CD4-positive, alpha-beta T cell (primary cell): Measurements from ENCODE around the gene CIPC. TPM values are rescaled to one million over a fixed set of nuclear protein-coding genes. Genes with fewer than 3 reads are reported as not detected.

Experiments
- ATAC-seq: fragments of 200-7000 bp; cut with Tn5 transposase; one replicate; pipeline ENCODE4 v1.10.0; 2022; ENCODE audit warnings: mild to moderate bottlenecking; ENCODE audit not compliant: poor library complexity
- CTCF ChIA-PET: fragments of 350-600 bp; sonication (Branson Sonifier 250); formaldehyde crosslinking; loops from one replicate; lab custom pipeline; 2021; ENCODE audit warnings: antibody characterized with exemption, inconsistent platforms; lab: Charles Lee
- POLR2A ChIA-PET: fragments of 350-600 bp; sonication (Branson Sonifier 250); formaldehyde crosslinking; loops from one replicate; lab custom pipeline; 2021; ENCODE audit warnings: antibody characterized with exemption, inconsistent platforms; lab: Charles Lee
- DNase-seq, 14 experiments: peaks; one replicate each; pipeline ENCODE4 v3.0.0-alpha.2; 2013 to 2020; ENCODE audit warnings: mixed read lengths in 2 of 14
- H3K27ac ChIP-seq, 2 donors: one replicate each; pipeline versions ENCODE4 v1.5.1 to v1.7.0; 2013; ENCODE audit warnings: low read length in 2 of 2, low read depth in 1 of 2, mild to moderate bottlenecking in 1 of 2
- H3K27me3 ChIP-seq, 2 experiments: 1 replicate in 1 of 2; 2 replicates in 1 of 2; pipeline versions ENCODE4 v1.6.1 to v1.7.0; 2013; ENCODE audit warnings: low read length in 2 of 2, control low read depth in 1 of 2, mild to moderate bottlenecking in 1 of 2, moderate library complexity in 1 of 2; ENCODE audit not compliant: insufficient read depth in 2 of 2, control insufficient read depth in 1 of 2
- H3K36me3 ChIP-seq: one replicate; pipeline ENCODE4 v1.6.1; 2013; ENCODE audit warnings: low read length, control low read depth; ENCODE audit not compliant: insufficient read depth
- H3K4me1 ChIP-seq: one replicate; pipeline ENCODE4 v1.6.1; 2013; ENCODE audit warnings: low read length, control low read depth; ENCODE audit not compliant: insufficient read depth
- H3K4me3 ChIP-seq: one replicate; pipeline ENCODE4 v1.5.1; 2013; ENCODE audit warnings: mild to moderate bottlenecking, low read length, moderate library complexity
- H3K9me3 ChIP-seq, 2 experiments: 1 replicate in 1 of 2; 2 replicates in 1 of 2; pipeline versions ENCODE4 v1.6.1 to v1.7.0; 2013; ENCODE audit warnings: low read length in 2 of 2, mild to moderate bottlenecking in 2 of 2, control low read depth in 1 of 2, moderate library complexity in 1 of 2; ENCODE audit not compliant: control insufficient read depth in 1 of 2, insufficient read depth in 1 of 2
- H3K27ac Mint-ChIP-seq: one replicate; pipeline ENCODE4 v1.8.0; 2020; ENCODE audit warnings: mixed read lengths
- H3K27me3 Mint-ChIP-seq: one replicate; pipeline ENCODE4 v1.8.0; 2021; ENCODE audit warnings: mixed read lengths
- H3K36me3 Mint-ChIP-seq: one replicate; pipeline ENCODE4 v1.8.0; 2021; ENCODE audit warnings: low read depth, mixed read lengths
- H3K4me1 Mint-ChIP-seq: one replicate; pipeline ENCODE4 v1.8.0; 2021; ENCODE audit warnings: low read depth, mixed read lengths
- H3K4me3 Mint-ChIP-seq: one replicate; pipeline ENCODE4 v1.8.0; 2020; ENCODE audit warnings: mild to moderate bottlenecking, mixed read lengths
- H3K9me3 Mint-ChIP-seq: one replicate; pipeline ENCODE4 v1.8.0; 2020; ENCODE audit warnings: mixed read lengths
- CTCF ChIP-seq: fragments of 200-600 bp; IDR thresholded peaks from one replicate; pipeline ENCODE4 v1.8.0; 2022; ENCODE audit warnings: antibody characterized with exemption, mild to moderate bottlenecking
- intact Hi-C, 2 experiments: fragments of 100-400 bp; cut with DNase I in 1 of 2; cut with micrococcal nuclease in 1 of 2; formaldehyde crosslinking; loops; one replicate each; pipeline versions ENCODE4 v1.15.1 to v1.9.0; 2023 to 2025; cut with DNase I, micrococcal nuclease
- total RNA-seq, 174 experiments: library from RNA in 2 of 174; stranded (reverse) in 2 of 174; gene quantifications; one replicate each; pipeline ENCODE4 v1.2.3 and lab custom pipeline; 2021 to 2026

CIPC gene
- total RNA-seq, 2 experiments from 2014 or later, result 8.2 to 10.7 TPM

- Histone ChIP-seq H3K4me3 (no peak overlapping the region), H3K36me3 (no peaks in the 10 kb centered on the region), H3K27me3 (peaks cover 26 to 36% of the 10 kb centered on the region in 2 experiments), H3K9me3 (peaks cover 0 to 14% of the 10 kb centered on the region in 2 experiments), H3K27ac (no peak overlapping the region), H3K4me1 (peaks cover 24% of the 10 kb centered on the region)
- TF ChIP-seq CTCF, result no peak
- CTCF ChIA-PET, result no interaction called here
- DNase-seq (no peak), ATAC-seq (no peak)
- intact Hi-C loops, result loop anchor here in 1 of 2 experiments (5.0 kb wide), 1 partner anchor 36 kb away; no protein-coding TSS in a partner anchor
- H3K27ac Mint-ChIP-seq, result no peak overlapping the region
- H3K4me3 Mint-ChIP-seq, result no peak overlapping the region
- H3K4me1 Mint-ChIP-seq, result peaks cover 22% of the 10 kb centered on the region
- H3K9me3 Mint-ChIP-seq, result no peaks in the 10 kb centered on the region
- peaks cover 73% of the 10 kb centered on the region for H3K27me3 Mint-ChIP-seq
- H3K36me3 Mint-ChIP-seq, result no peaks in the 10 kb centered on the region
- POLR2A ChIA-PET, result no interaction called here
Observed at GRCh38 chr14:77128414-77128891, 30.4 kb downstream of the CIPC start.

- H3K27ac Mint-ChIP-seq, result no peak overlapping the region
- H3K4me3 Mint-ChIP-seq, result no peak overlapping the region
- peaks cover 0 to 15% of the 10 kb centered on the region in 2 experiments for H3K9me3 ChIP-seq
- H3K36me3 ChIP-seq, result no peaks in the 10 kb centered on the region
- no peak for TF ChIP-seq CTCF
- peaks cover 38 to 52% of the 10 kb centered on the region in 2 experiments for H3K27me3 ChIP-seq
- CTCF ChIA-PET, result no interaction called here
- H3K9me3 Mint-ChIP-seq, result no peaks in the 10 kb centered on the region
- H3K27ac ChIP-seq, result no peak overlapping the region
- no peak for DNase-seq
- H3K27me3 Mint-ChIP-seq, result peaks cover 92% of the 10 kb centered on the region
- ATAC-seq, result no peak
- peaks cover 8% of the 10 kb centered on the region for H3K4me1 Mint-ChIP-seq
- H3K36me3 Mint-ChIP-seq, result no peaks in the 10 kb centered on the region
- intact Hi-C loops, result no loop called here
- POLR2A ChIA-PET, result no interaction called here
- H3K4me3 ChIP-seq, result no peak overlapping the region
- peaks cover 6% of the 10 kb centered on the region for H3K4me1 ChIP-seq
Observed at GRCh38 chr14:77130386-77130785, 32.3 kb downstream of the CIPC start.

- peaks cover 33 to 56% of the 10 kb centered on the region in 2 experiments for H3K27me3 ChIP-seq
- intact Hi-C loops, result no loop called here
- no peak overlapping the region for H3K4me3 ChIP-seq
- H3K27ac ChIP-seq, result no peak overlapping the region
- Mint-ChIP-seq H3K9me3 (no peaks in the 10 kb centered on the region), H3K27me3 (peaks cover 93% of the 10 kb centered on the region), H3K27ac (no peak overlapping the region), H3K36me3 (no peaks in the 10 kb centered on the region), H3K4me1 (no peaks in the 10 kb centered on the region), H3K4me3 (no peak overlapping the region)
- ChIA-PET CTCF (no interaction called here), POLR2A (no interaction called here)
- DNase-seq, result no peak
- no peak for TF ChIP-seq CTCF
- H3K9me3 ChIP-seq, result peaks cover 0 to 14% of the 10 kb centered on the region in 2 experiments
- H3K4me1 ChIP-seq, result no peaks in the 10 kb centered on the region
- no peaks in the 10 kb centered on the region for H3K36me3 ChIP-seq
- ATAC-seq, result no peak
Observed at GRCh38 chr14:77131206-77131605, 33.1 kb downstream of the CIPC start.
